DMS53 treated with DMSO at 0.1 percent for 48 hours (cell line): ENCODE measurements around the gene UGGT1.
A peak's percentile ranks its signal among the peaks of the same experiment; 100 is the strongest.

Experiments
- DNase-seq: peaks from one replicate; lab custom pipeline; 2025; ENCODE audit not compliant: unreplicated experiment; lab: John Stamatoyannopoulos, UW

The UGGT1 gene, protein sequence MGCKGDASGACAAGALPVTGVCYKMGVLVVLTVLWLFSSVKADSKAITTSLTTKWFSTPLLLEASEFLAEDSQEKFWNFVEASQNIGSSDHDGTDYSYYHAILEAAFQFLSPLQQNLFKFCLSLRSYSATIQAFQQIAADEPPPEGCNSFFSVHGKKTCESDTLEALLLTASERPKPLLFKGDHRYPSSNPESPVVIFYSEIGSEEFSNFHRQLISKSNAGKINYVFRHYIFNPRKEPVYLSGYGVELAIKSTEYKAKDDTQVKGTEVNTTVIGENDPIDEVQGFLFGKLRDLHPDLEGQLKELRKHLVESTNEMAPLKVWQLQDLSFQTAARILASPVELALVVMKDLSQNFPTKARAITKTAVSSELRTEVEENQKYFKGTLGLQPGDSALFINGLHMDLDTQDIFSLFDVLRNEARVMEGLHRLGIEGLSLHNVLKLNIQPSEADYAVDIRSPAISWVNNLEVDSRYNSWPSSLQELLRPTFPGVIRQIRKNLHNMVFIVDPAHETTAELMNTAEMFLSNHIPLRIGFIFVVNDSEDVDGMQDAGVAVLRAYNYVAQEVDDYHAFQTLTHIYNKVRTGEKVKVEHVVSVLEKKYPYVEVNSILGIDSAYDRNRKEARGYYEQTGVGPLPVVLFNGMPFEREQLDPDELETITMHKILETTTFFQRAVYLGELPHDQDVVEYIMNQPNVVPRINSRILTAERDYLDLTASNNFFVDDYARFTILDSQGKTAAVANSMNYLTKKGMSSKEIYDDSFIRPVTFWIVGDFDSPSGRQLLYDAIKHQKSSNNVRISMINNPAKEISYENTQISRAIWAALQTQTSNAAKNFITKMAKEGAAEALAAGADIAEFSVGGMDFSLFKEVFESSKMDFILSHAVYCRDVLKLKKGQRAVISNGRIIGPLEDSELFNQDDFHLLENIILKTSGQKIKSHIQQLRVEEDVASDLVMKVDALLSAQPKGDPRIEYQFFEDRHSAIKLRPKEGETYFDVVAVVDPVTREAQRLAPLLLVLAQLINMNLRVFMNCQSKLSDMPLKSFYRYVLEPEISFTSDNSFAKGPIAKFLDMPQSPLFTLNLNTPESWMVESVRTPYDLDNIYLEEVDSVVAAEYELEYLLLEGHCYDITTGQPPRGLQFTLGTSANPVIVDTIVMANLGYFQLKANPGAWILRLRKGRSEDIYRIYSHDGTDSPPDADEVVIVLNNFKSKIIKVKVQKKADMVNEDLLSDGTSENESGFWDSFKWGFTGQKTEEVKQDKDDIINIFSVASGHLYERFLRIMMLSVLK (N-terminal part only)

DNA sequence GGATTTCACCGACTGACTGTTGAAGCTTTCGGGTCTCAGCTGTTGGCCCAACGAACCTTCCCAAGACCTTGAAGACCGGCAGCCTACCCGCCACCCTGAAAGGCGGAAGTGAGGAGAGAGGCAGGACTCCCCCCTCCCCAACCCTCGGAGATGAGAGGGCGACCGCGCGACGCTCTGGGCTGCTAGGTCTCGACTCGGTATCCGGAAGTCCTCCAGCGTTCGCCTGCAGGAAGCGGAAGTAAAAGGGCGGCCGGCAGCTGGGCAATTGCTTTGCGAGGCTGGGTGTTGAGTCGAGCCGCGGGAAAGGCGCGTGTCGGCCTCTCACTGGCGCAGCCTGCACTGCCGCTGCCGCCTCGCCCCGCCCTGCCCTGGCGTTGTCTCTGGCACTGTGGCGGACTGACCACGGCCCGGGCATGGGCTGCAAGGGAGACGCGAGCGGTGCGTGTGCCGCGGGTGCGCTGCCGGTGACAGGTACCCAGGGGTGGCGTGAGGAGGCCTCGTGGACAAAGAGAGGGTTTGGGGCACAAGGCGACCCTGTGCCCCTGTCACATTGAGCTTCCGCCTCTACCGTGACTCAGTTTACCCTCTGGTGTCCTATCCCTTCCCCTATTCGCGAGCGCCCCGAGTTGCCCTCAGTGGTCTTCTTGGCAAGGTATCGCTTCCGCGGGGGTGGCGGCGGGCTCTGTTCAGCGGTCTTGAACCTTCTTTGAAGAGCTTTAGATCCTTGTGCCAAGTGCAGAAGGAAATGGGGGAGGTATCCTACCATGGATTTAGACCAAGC lies at the start of gene UGGT1:
Gene UGGT1, plus strand, starts transcription at position 256 of the 781 bp plus-strand sequence. Its CDS starts 158 bp downstream, at position 414.
- peak; percentile 60 for DNase-seq

DNA sequence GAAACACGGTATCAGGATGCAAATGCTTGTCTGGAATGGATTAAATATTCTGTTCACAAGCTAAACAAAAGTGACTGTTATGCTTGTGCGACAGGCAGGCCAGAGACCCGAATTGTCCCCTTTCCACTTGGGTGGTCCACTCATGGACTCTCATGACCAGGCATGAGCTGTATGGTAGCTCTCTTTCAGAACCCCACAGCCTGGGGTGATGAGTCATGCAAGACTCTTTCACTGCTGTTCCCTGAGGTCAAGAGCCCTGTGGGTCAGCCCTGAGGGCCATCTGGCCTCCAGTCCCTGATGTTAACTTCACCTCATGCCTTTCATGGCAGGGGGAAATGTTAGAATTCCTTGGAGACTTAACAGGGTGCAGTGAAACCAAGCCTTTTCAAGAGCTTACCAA lies 49.4 kb upstream of the UGGT1 start:
- no peak for DNase-seq

DNA sequence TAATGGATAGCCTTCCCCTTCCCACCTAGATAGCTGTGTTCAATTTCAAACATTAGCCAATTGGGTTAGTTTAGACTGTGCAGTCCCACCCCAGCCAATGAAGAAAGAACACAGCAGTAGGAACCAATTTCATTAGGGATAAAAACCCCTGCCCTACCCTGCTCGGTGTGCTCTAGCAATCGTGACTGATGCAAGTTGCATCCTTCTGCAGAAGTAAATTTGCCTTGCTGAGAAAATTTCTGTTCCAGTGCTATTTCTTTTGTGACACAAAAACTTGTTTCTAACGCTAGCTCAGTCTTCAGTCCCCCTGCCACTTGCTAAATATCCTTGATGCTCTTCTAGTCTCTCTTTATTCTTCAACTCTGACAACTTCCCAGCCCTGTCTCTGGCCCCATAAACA lies 48.0 kb upstream of the UGGT1 start:
- no peak for DNase-seq

DNA sequence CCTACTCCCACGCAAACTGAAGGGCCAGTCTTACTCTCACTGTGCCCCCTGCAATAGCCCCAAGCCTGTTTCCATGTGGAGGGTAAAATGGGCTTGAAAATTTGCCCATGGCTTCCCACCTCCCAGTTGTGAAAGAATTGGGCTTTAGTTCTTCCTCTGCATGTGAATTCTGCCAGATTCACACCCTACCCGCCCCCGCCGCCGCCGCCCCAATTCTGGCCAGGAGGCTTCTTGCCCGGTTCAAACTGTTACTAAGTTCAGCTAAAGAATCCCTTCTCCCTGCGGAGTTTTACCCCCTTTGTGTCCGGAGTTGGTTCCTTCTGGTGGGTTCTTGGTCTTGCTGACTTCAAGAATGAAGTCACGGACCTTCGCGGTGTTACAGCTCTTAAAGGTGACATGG lies 37.7 kb upstream of the UGGT1 start:
- DNase-seq = no peak

DNA sequence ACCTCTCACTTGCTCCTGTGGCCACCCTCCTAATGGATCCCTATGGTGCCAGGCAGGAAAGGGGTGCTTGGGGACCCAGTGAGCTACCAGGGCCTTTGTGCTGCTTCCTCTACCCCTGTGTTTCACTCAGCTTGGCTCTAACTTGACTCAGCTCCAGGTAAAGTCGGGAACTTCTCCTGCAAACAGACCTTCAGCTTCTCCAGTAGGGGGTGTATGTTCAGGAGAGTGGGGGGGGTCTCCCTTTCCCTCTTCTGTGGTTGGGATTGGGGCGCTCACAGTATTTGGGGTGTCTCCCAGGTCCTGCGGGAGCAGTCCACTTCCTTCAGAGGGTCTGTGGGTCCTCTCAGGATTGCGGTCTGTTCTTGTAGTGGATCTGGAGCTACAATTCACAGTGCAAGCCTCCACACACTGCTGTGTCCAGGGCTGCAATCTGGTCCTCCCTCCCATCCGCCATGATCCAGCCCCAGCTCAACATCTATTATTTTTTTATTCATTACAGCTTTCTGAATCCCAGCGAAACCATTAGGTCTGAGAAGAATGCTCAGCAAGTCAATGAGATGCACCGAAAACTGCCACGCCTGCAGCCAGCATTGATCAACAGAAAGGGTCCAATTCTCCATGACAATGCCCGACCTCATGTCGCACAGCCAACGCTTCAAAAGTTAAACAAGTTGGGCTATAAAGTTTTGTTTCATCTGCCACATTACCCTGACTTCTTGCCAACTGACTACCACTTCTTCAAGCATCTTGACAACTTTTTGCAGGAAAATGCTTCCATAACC lies 36.7 kb upstream of the UGGT1 start:
- DNase-seq = no peak

DNA sequence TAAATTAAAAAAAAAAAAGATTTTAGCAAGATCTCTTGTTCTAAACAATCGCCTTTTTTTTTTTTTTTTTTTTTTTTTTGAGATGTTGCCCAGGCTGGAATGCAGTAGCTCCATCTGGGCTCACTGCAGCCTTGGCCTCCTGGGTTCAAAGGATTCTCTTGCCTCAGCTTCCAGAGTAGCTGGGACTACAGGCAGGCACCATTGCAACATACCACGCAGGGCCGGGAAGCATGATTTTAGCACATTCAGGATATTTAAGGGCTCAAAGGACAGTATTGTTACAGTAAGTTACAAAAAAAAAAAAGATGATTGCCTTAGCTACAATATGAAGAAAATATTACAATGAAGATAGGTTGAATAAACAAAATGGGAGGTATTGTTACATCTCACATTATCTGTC lies 33.7 kb upstream of the UGGT1 start:
- DNase-seq = no peak

DNA sequence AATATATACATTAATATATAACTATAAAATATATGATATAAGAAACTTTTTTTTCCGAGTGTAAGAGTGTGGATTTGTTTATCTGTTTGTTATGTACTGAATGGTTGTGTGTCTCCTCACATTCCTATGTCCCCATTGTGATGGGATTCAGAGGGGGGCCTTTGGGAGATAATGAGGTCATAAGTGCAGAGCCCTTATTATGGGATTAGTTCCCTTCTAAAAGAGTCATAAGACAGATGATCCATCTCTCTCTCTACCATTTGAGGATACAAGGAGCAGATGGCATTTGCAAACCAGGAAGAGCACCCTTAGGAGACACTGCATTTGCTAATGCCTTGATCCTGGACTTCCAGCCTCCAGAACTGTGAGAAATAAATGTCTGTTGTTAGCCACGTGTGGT lies 32.9 kb upstream of the UGGT1 start:
- DNase-seq = no peak

DNA sequence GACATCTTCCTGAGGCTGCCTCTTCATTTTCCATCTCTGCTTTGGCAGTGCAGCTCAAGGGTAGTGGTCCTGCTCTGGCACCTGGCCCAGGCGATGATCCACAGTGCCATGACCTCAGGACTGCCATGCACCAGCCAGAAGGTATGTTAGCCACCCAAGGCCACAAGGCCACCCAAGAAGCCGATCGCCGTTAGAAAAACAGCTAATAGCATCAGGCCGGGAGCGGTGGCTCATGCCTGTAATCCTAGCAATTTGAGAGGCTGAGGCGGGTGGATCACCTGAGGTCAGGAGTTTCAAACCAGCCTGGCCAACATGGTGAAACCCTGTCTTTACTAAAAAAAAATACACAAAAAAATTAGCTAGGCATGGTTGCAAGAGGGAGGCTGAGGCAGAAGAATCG lies 28.4 kb upstream of the UGGT1 start:
- DNase-seq = no peak

DNA sequence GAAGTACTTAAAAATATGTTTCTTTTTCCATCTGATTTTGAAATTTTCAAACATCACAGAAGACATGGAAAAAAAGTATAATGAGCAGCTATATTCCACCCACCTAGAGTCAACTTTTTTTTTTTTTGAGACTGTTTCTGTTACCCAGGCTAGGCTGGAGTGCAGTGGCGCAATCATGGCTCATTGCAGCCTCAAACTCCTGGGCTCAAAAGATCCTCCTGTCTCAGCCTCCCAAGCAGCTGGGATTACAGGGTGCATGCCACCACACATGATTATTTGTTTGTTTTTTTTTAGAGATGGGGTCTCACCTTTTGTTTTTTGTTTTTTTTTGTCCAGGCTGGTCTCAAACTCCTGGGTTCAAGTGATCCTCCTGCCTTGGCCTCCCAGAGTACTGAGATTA lies 26.6 kb upstream of the UGGT1 start:
- no peak for DNase-seq

DNA sequence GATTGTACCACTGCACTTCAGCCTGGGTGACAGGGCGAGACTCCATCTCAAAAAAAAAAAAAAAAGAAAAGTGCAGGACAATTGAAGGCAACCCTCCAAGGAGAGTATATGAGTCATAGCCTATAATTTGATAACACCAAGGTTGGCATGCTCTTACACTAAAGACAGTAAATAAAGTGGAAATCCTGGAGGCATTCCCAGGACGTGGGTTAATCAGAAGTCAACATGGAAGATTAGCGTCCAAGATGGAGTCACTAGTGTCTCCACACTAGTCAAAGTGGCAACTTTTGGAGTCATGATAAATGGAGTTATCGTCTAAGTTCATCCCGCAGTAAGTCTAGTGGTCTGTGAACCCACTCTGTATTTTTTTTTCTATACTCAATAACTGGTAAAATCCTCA lies 21.2 kb upstream of the UGGT1 start:
- DNase-seq = no peak

DNA sequence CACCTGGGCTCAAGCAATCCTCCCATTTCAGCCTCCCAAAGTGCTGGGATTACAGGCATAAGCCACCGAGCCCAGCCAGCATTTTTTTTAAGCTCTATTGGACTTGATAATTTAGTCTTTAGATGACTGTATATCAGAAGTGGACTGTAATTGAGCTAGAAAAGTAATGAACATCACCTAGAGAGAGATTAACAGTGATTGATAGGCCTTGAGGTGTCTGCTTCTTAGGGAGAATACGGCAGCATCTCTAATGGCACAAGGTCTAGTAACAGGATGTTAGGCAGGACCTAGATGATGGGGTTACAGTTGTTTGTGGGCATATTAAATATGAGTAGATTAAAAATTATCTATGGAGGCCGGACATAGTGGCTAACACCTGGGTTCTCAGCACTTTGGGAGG lies 17.7 kb upstream of the UGGT1 start:
- no peak for DNase-seq

DNA sequence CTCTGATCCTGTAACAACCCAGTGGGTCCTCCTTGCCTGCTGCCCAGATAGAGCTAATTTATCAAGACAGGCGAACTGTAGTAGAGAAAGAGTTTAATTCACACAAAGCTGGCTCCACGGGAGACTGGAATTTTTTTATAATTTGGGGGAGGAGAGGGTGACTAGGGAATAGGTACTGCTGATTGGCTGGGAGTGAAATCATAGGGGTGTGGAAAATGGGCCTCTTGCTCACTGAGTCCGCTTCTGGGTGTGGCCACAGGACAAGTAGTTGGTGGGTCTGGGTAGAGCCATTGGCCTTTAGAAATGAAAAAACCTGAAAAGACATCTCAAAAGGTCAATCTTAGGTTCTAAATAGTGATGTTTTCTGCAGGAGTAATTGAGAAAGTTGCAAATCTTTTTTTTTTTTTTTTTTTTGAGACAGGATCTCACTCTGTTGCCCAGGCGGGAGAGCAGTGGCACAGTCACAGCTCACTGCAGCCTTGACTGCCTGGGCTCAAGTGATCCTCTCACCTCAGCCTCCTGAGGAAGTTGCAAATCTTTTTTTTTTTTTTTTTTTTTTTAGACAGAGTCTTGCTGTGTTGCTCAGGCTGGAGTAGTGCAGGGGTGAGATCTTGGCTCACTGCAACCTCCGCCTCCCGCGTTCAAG lies 14.4 kb upstream of the UGGT1 start:
- DNase-seq = no peak

DNA sequence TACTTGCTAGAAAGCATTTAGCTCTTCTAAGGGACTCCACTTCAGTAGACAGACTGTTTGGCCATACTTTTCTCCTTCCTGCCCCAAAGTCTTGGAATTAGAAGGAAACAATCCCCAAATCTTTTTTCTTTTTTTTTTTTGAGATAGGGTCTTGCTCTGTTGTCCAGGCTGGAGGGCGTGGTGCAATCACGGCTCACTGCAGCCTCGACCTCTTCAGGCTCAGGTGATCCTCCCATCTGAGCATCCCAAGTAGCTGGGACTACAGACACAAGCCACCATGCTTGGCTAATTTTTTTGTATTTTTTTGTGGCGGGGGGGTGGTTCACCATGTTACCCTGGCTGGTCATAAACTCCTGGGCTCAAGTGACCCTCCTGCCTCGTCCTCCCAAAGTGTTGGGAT lies 6.2 kb upstream of the UGGT1 start:
- no peak for DNase-seq

DNA sequence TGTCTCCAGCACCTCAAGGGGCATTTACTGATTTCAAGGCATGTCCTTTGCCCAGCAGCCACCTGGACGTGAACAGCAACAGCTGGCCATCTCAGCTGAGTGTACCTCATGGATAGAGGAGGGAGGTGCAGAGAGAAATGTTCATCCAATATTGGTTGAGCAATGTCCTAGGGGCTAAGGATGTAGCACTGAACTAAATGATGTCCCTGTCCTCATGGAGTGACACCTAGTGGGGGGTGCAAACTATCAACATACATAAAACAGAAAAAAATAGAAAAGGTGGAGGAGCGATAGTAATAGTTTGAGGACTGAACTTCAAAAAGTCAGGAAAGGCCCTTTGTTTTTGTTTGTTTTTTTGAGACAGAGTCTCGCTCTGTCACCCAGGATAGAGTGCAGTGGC lies 4.8 kb upstream of the UGGT1 start:
- DNase-seq = no peak

DNA sequence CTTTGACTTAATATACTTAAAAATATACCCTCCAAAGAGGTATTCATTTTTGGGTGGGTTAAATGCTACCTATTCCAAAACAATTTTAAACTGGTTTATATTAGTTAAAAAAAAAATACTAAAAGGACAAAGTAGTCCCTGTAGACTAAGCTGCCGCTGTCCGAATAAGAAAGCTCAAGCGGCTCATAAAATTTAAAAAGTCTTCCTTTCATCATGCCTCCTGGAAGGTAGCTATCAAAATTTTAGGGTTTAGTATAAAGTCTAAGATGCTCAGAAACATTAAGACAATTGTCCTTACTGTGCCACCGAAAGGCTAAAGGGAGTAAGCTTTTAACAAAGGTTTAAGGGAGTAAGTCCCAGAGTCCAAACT lies 440 bp upstream of the UGGT1 start:
- no peak for DNase-seq

DNA sequence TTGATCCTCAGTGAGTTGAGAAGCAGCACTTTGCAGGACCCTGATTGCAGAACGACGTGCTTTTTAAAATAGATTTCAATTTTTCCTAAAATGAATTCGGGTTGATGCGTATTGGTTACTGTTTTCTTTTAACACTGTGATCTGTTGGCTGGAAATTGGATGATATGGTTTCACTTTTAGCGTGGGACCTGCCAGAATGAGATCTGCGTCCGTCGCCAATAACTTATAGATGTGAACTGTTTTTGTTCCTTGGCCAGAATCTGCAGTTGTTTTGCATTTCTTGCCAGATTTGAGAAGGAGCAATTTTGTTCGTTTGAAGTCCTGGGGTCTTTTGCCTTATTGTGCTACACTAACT lies 703 bp downstream of the UGGT1 start:
- DNase-seq = no peak

DNA sequence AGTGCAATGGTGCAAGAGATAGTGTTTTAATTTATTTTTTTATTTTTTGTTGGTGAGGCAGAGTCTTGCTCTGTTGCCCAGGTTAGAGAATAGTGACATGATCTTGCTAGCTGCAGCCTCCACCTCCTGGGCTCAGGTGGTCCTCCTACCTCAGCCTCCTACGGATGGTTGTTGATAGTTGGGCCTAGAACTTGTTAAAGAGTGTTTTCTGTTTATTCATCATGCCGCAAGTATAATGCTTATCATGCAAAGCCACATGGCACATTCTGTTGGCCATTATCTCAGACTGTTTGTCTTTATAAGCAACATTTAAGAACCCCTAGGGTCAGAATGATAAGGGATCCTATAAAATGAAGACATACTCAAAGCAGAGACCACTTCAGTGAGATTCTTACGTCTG lies 1.7 kb downstream of the UGGT1 start:
- no peak for DNase-seq

DNA sequence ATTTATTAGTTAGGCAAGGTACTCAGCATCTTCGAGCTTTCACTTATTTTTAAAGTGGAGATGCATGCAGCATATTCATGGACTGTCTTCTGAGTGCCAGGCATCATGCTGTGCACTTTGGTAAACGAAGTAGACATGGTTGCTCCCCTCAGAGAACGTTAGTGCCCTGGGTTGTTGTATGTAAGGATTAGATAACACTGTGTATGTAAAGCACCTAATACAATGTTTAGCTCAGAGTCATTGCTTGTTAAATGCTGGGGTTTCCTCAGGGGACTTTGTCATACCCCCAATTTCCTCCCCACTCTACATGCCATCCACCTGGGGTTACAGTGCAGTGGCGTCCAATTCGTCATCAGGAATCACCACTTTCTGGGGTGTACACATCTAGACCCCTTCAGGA lies 2.8 kb downstream of the UGGT1 start:
- no peak for DNase-seq

DNA sequence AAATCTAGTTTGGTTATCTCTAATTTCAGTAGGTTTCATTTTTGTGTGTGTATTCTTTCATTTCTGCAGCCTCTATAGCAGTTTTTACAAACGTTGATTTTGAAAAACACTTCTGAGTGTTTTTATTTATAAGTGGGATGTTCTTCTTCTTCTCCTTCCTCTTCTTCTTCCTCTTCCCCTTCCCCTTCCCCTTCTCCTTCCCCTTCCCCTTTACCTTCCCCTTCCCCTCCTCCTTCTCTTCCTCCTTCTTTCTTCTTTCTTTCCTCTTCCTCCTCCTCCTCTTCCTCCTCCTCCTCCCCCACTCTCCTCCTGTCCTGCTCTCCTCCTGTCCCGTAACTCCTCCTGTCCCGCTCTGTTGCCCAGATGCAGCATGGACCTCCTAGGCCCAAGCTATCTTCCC lies 4.2 kb downstream of the UGGT1 start:
- DNase-seq = no peak

DNA sequence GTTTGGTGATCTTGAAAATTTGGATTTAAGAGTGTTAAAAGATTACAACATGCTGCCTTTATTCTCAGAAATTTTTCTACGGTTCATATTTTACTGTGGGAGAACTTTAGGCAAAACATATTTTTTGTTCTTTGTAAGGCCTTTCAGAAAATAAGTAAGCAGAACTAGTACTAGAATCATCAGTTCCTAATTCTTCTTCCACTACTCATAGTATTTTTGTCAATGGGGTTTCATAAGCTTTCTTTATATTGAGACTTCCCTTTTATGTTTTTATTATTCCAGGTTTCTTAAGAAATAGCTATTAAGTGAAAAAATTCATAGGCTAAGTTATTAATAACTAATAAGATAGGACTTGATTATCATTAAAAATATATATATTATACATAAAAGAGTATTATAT lies 12.4 kb downstream of the UGGT1 start:
- DNase-seq = no peak
